Neuronal stem cell (in vitro differentiated cells): ENCODE results near the gene SLC12A9.

ENCODE experiments used
- DNase-seq: peaks from one replicate; pipeline ENCODE4 v3.0.0-alpha.2; 2013; ENCODE audit warnings: low spot score
- H2AFZ ChIP-seq: one replicate; pipeline ENCODE4 v1.6.1; 2013; ENCODE audit warnings: mild to moderate bottlenecking, low read length, inconsistent platforms
- H2AK5ac ChIP-seq: 2 replicates; pipeline ENCODE4 v1.6.1; 2013; ENCODE audit warnings: low read depth, mild to moderate bottlenecking, inconsistent platforms, low read length, moderate library complexity, mixed read lengths
- H2BK120ac ChIP-seq: 2 replicates; pipeline ENCODE4 v1.6.1; 2013; ENCODE audit warnings: low read depth, mild to moderate bottlenecking, inconsistent platforms, low read length, moderate library complexity, mixed read lengths
- H2BK12ac ChIP-seq: one replicate; pipeline ENCODE4 v1.6.1; 2013; ENCODE audit warnings: low read length, inconsistent platforms
- H2BK15ac ChIP-seq: 2 replicates; pipeline ENCODE4 v1.6.1; 2013; ENCODE audit warnings: mild to moderate bottlenecking, low read length, inconsistent platforms, mixed read lengths
- H2BK5ac ChIP-seq: one replicate; pipeline ENCODE4 v1.6.1; 2013; ENCODE audit warnings: inconsistent platforms, mild to moderate bottlenecking, low read length, moderate library complexity
- H3K14ac ChIP-seq: one replicate; pipeline ENCODE4 v1.6.1; 2013; ENCODE audit warnings: low read length, inconsistent platforms
- H3K18ac ChIP-seq: 2 replicates; pipeline ENCODE4 v1.6.1; 2013; ENCODE audit warnings: low read length, inconsistent platforms
- H3K23ac ChIP-seq: 2 replicates; pipeline ENCODE4 v1.6.1; 2013; ENCODE audit warnings: low read depth, mild to moderate bottlenecking, mixed read lengths, low read length, inconsistent platforms; ENCODE audit not compliant: poor library complexity
- H3K27ac ChIP-seq: replicated peaks from 3 replicates; pipeline ENCODE4 v1.5.1; 2013; ENCODE audit warnings: low read length, inconsistent platforms
- H3K27me3 ChIP-seq, 3 experiments: 2 replicates each; pipeline ENCODE4 v1.6.1; 2013; ENCODE audit warnings: low read length in 3 of 3, mild to moderate bottlenecking in 2 of 3, inconsistent platforms in 1 of 3, low read depth in 1 of 3, mixed read lengths in 1 of 3, moderate library complexity in 1 of 3; ENCODE audit not compliant: control insufficient read depth in 3 of 3, insufficient read depth in 3 of 3
- H3K36me3 ChIP-seq, 2 donors: replicated peaks in 1 of 2; 2 replicates each; pipeline ENCODE4 v1.6.1; 2013; ENCODE audit warnings: low read length in 2 of 2; ENCODE audit not compliant: control insufficient read depth in 2 of 2, insufficient read depth in 2 of 2
- H3K4ac ChIP-seq: 2 replicates; pipeline ENCODE4 v1.6.1; 2013; ENCODE audit warnings: inconsistent platforms, mild to moderate bottlenecking, low read length, moderate library complexity
- H3K4me1 ChIP-seq, 2 donors: 1 replicate in 1 of 2; 2 replicates in 1 of 2; pipeline ENCODE4 v1.6.1; 2013; ENCODE audit warnings: low read length in 2 of 2, low read depth in 1 of 2; ENCODE audit not compliant: control insufficient read depth in 2 of 2, insufficient read depth in 1 of 2
- H3K4me2 ChIP-seq: one replicate; pipeline ENCODE4 v1.6.1; 2013; ENCODE audit warnings: mild to moderate bottlenecking, low read length, inconsistent platforms; ENCODE audit not compliant: insufficient read depth, poor library complexity, severe bottlenecking
- H3K4me3 ChIP-seq, 2 donors: 2 replicates each; pipeline ENCODE4 v1.5.1; 2013; ENCODE audit warnings: low read length in 2 of 2, mild to moderate bottlenecking in 2 of 2, inconsistent platforms in 1 of 2, moderate library complexity in 1 of 2
- H3K79me1 ChIP-seq: one replicate; pipeline ENCODE4 v1.6.1; 2013; ENCODE audit warnings: low read depth, mild to moderate bottlenecking, inconsistent platforms, low read length, moderate library complexity
- H3K9ac ChIP-seq: one replicate; pipeline ENCODE4 v1.6.1; 2013; ENCODE audit warnings: mild to moderate bottlenecking, low read depth, low read length, inconsistent platforms; ENCODE audit not compliant: poor library complexity
- H3K9me3 ChIP-seq, 2 donors: replicated peaks in 1 of 2; 2 replicates each; pipeline versions ENCODE3 to v1.6.1; 2013; ENCODE audit warnings: low read length in 2 of 2, mild to moderate bottlenecking in 2 of 2, inconsistent platforms in 1 of 2, low read depth in 1 of 2, mixed read lengths in 1 of 2, moderate library complexity in 1 of 2; ENCODE audit not compliant: control insufficient read depth in 2 of 2, insufficient read depth in 1 of 2
- H4K8ac ChIP-seq: one replicate; pipeline ENCODE4 v1.6.1; 2013; ENCODE audit warnings: low read depth, mild to moderate bottlenecking, inconsistent platforms, low read length, moderate library complexity
- H4K91ac ChIP-seq: one replicate; pipeline ENCODE4 v1.6.1; 2013; ENCODE audit warnings: low read length, low read depth, mild to moderate bottlenecking, inconsistent platforms; ENCODE audit not compliant: poor library complexity
- WGBS, 2 donors: extraction: QIAGEN DNeasy Blood & Tissue Kit; methylation state at CpG; one replicate each; pipeline ENCODE4 v1.1.7; 2013; ENCODE audit warnings: missing lambda C conversion rate in 2 of 2, mixed read lengths in 1 of 2; ENCODE audit not compliant: insufficient read length in 2 of 2, insufficient replicate concordance in 1 of 2; ENCODE audit errors: extremely low coverage in 2 of 2; 5-methylcytosine and 5-hydroxymethylcytosine counted together

SLC12A9 gene

GRCh38 chr7:100878013-100878412, 25.5 kb downstream of the SLC12A9 start:
- Histone ChIP-seq H3K36me3 (peaks cover 36 to 86% of the 10 kb centered on the region in 2 donors), H3K4ac (no peak overlapping the region), H3K18ac (no peak overlapping the region), H2BK5ac (no peak overlapping the region), H2BK12ac (no peak overlapping the region), H2BK120ac (no peak overlapping the region), H3K4me2 (no peak overlapping the region), H3K9me3 (no peaks in the 10 kb centered on the region), H3K9ac (no peak overlapping the region), H2AFZ (no peak overlapping the region), H3K23ac (no peak overlapping the region), H4K8ac (no peak overlapping the region), H2AK5ac (no peak overlapping the region), H3K4me1 (peaks cover 10 to 15% of the 10 kb centered on the region in 2 donors), H3K79me1 (peaks cover 19% of the 10 kb centered on the region), H2BK15ac (no peak overlapping the region), H3K14ac (no peak overlapping the region), H3K27me3 (no peaks in the 10 kb centered on the region), H3K27ac (no peak overlapping the region), H4K91ac (no peak overlapping the region), H3K4me3 (no peak overlapping the region)
- WGBS, 2 donors: no CpG with 5 or more reads among the region's 7 CpGs
- no peak for DNase-seq

GRCh38 chr7:100878685-100879084, 26.2 kb downstream of the SLC12A9 start:
- no peak overlapping the region for H2BK120ac ChIP-seq

GRCh38 chr7:100879685-100880261, 27.3 kb downstream of the SLC12A9 start:
- Histone ChIP-seq H3K14ac (no peak overlapping the region), H3K23ac (no peak overlapping the region), H3K79me1 (peaks cover 21% of the 10 kb centered on the region), H3K9me3 (no peaks in the 10 kb centered on the region), H3K4me1 (peaks cover 4 to 11% of the 10 kb centered on the region in 2 donors), H4K8ac (no peak overlapping the region), H2BK12ac (no peak overlapping the region), H2BK15ac (no peak overlapping the region), H4K91ac (no peak overlapping the region), H3K36me3 (peaks cover 43 to 92% of the 10 kb centered on the region in 2 donors), H3K4ac (no peak overlapping the region), H2AK5ac (no peak overlapping the region), H2BK120ac (no peak overlapping the region), H3K27ac (no peak overlapping the region), H3K9ac (no peak overlapping the region), H3K4me2 (no peak overlapping the region), H2AFZ (no peak overlapping the region), H2BK5ac (no peak overlapping the region), H3K27me3 (no peaks in the 10 kb centered on the region), H3K4me3 (peak overlapping the region in 1 of 2 donors; percentile 4), H3K18ac (no peak overlapping the region)
- no peak for DNase-seq
- no CpG with 5 or more reads among the region's 11 CpGs for WGBS, 2 donors

More at GRCh38 chr7:100878685-100879084, 26.2 kb downstream of the SLC12A9 start:
- Histone ChIP-seq H4K91ac (no peak overlapping the region), H3K14ac (no peak overlapping the region), H3K27me3 (no peaks in the 10 kb centered on the region), H3K23ac (no peak overlapping the region), H3K4ac (no peak overlapping the region), H2AFZ (no peak overlapping the region), H3K9me3 (no peaks in the 10 kb centered on the region), H3K79me1 (peaks cover 19% of the 10 kb centered on the region), H3K4me2 (no peak overlapping the region), H2BK15ac (no peak overlapping the region), H2BK5ac (no peak overlapping the region), H2BK12ac (no peak overlapping the region), H3K18ac (no peak overlapping the region), H2AK5ac (no peak overlapping the region), H3K27ac (no peak overlapping the region), H3K4me3 (no peak overlapping the region), H4K8ac (no peak overlapping the region), H3K4me1 (peaks cover 10 to 15% of the 10 kb centered on the region in 2 donors), H3K9ac (no peak overlapping the region), H3K36me3 (peaks cover 37 to 88% of the 10 kb centered on the region in 2 donors)
- WGBS, 2 donors: no CpG with 5 or more reads among the region's 6 CpGs
- no peak for DNase-seq

GRCh38 chr7:100880645-100881044, 28.1 kb downstream of the SLC12A9 start:
- H2BK15ac ChIP-seq: no peak overlapping the region
- H2AK5ac ChIP-seq: no peak overlapping the region
- no peak overlapping the region for H3K14ac ChIP-seq
- no peak overlapping the region for H2BK5ac ChIP-seq
- no peak overlapping the region for H3K27ac ChIP-seq
- H4K91ac ChIP-seq: no peak overlapping the region
- no peak overlapping the region for H3K4me3 ChIP-seq
- no peak overlapping the region for H3K9ac ChIP-seq
- H2BK120ac ChIP-seq: no peak overlapping the region
- peaks cover 52 to 99% of the 10 kb centered on the region in 2 donors for H3K36me3 ChIP-seq
- no peaks in the 10 kb centered on the region for H3K9me3 ChIP-seq
- no peak overlapping the region for H3K4me2 ChIP-seq
- no peaks in the 10 kb centered on the region for H3K27me3 ChIP-seq
- no peak overlapping the region for H2BK12ac ChIP-seq
- peaks cover 18% of the 10 kb centered on the region for H3K79me1 ChIP-seq
- no CpG with 5 or more reads among the region's 7 CpGs for WGBS, 2 donors
- H3K18ac ChIP-seq: no peak overlapping the region
- no peak overlapping the region for H3K23ac ChIP-seq
- no peak overlapping the region for H4K8ac ChIP-seq
- no peak for DNase-seq
- H3K4ac ChIP-seq: no peak overlapping the region
- H2AFZ ChIP-seq: no peak overlapping the region
- H3K4me1 ChIP-seq: peaks cover 4 to 11% of the 10 kb centered on the region in 2 donors
